ENCODE data around the gene PID1.

Gene PID1

GRCh38 chr2:229273723-229274338 is 2.7 kb upstream of the PID1 start:
- H3K4me1 Mint-ChIP-seq, result no peaks in the 10 kb centered on the region
- no peaks in the 10 kb centered on the region for H3K36me3 Mint-ChIP-seq
- no peak for DNase-seq (ENCODE audit: low spot score in 2 of 2)
- H3K27ac Mint-ChIP-seq, result no peak overlapping the region
- no peak for ATAC-seq (ENCODE audit: low read depth)
- H3K4me3 Mint-ChIP-seq, result no peak overlapping the region
- peaks cover 12% of the 10 kb centered on the region for H3K27me3 Mint-ChIP-seq
- peaks cover 3% of the 10 kb centered on the region for H3K9me3 Mint-ChIP-seq

- H3K9me3 Mint-ChIP-seq, result peaks cover 3% of the 10 kb centered on the region
- ATAC-seq (ENCODE audit: low read depth), result no peak
- H3K27ac Mint-ChIP-seq, result no peak overlapping the region
- H3K4me1 Mint-ChIP-seq, result no peaks in the 10 kb centered on the region
- H3K4me3 Mint-ChIP-seq, result no peak overlapping the region
- no peak for DNase-seq (ENCODE audit: low spot score in 2 of 2)
- H3K36me3 Mint-ChIP-seq, result no peaks in the 10 kb centered on the region
- H3K27me3 Mint-ChIP-seq, result peaks cover 12% of the 10 kb centered on the region
These were observed 2.1 kb upstream of the PID1 start for GRCh38 chr2:229273006-229273722.

- Mint-ChIP-seq H3K9me3 (no peaks in the 10 kb centered on the region), H3K27ac (no peak overlapping the region), H3K4me1 (no peaks in the 10 kb centered on the region), H3K27me3 (peaks cover 11% of the 10 kb centered on the region), H3K36me3 (no peaks in the 10 kb centered on the region), H3K4me3 (no peak overlapping the region)
- no peak for DNase-seq (ENCODE audit: low spot score in 2 of 2)
- no peak for ATAC-seq (ENCODE audit: low read depth)
These were observed 1.1 kb downstream of the PID1 start for GRCh38 chr2:229269941-229270340.

GRCh38 chr2:229269146-229269545 is 1.9 kb downstream of the PID1 start:
- Mint-ChIP-seq H3K27me3 (peaks cover 11% of the 10 kb centered on the region), H3K4me3 (no peak overlapping the region), H3K4me1 (no peaks in the 10 kb centered on the region), H3K36me3 (no peaks in the 10 kb centered on the region), H3K27ac (no peak overlapping the region), H3K9me3 (no peaks in the 10 kb centered on the region)
- no peak for DNase-seq (ENCODE audit: low spot score in 2 of 2)
- ATAC-seq (ENCODE audit: low read depth), result no peak

- Mint-ChIP-seq H3K9me3 (no peaks in the 10 kb centered on the region), H3K36me3 (no peaks in the 10 kb centered on the region), H3K4me3 (no peak overlapping the region), H3K27me3 (peaks cover 11% of the 10 kb centered on the region), H3K27ac (no peak overlapping the region), H3K4me1 (no peaks in the 10 kb centered on the region)
- DNase-seq (ENCODE audit: low spot score in 2 of 2) (no peak), ATAC-seq (ENCODE audit: low read depth) (no peak)
These were observed 2.5 kb downstream of the PID1 start for GRCh38 chr2:229268626-229269025.

GRCh38 chr2:229267080-229267479 is 4.0 kb downstream of the PID1 start:
- H3K36me3 Mint-ChIP-seq, result no peaks in the 10 kb centered on the region
- DNase-seq (ENCODE audit: low spot score in 2 of 2), result no peak
- H3K9me3 Mint-ChIP-seq, result no peaks in the 10 kb centered on the region
- no peak overlapping the region for H3K27ac Mint-ChIP-seq
- H3K4me1 Mint-ChIP-seq, result no peaks in the 10 kb centered on the region
- no peak for ATAC-seq (ENCODE audit: low read depth)
- no peak overlapping the region for H3K4me3 Mint-ChIP-seq
- peaks cover 6% of the 10 kb centered on the region for H3K27me3 Mint-ChIP-seq

GRCh38 chr2:229265727-229266126 is 5.4 kb downstream of the PID1 start:
- H3K36me3 Mint-ChIP-seq, result no peaks in the 10 kb centered on the region
- H3K27ac Mint-ChIP-seq, result no peak overlapping the region
- H3K4me3 Mint-ChIP-seq, result no peak overlapping the region

GRCh38 chr2:229261599-229261998 is 9.5 kb downstream of the PID1 start:
- DNase-seq (ENCODE audit: low spot score in 2 of 2) (no peak), ATAC-seq (ENCODE audit: low read depth) (no peak)
- Mint-ChIP-seq H3K36me3 (no peaks in the 10 kb centered on the region), H3K27me3 (peaks cover 1% of the 10 kb centered on the region), H3K9me3 (no peaks in the 10 kb centered on the region), H3K4me3 (no peak overlapping the region), H3K4me1 (no peaks in the 10 kb centered on the region), H3K27ac (no peak overlapping the region)

More at GRCh38 chr2:229265727-229266126, 5.4 kb downstream of the PID1 start:
- peaks cover 3% of the 10 kb centered on the region for H3K27me3 Mint-ChIP-seq
- H3K4me1 Mint-ChIP-seq, result no peaks in the 10 kb centered on the region
- DNase-seq (ENCODE audit: low spot score in 2 of 2) (no peak), ATAC-seq (ENCODE audit: low read depth) (no peak)
- H3K9me3 Mint-ChIP-seq, result no peaks in the 10 kb centered on the region

GRCh38 chr2:229261076-229261475 is 10.0 kb downstream of the PID1 start:
- Mint-ChIP-seq H3K27ac (no peak overlapping the region), H3K4me3 (no peak overlapping the region), H3K36me3 (no peaks in the 10 kb centered on the region), H3K27me3 (peaks cover 1% of the 10 kb centered on the region), H3K9me3 (no peaks in the 10 kb centered on the region), H3K4me1 (no peaks in the 10 kb centered on the region)
- DNase-seq (ENCODE audit: low spot score in 2 of 2) (no peak), ATAC-seq (ENCODE audit: low read depth) (no peak)

- no peak overlapping the region for H3K4me3 Mint-ChIP-seq
- no peaks in the 10 kb centered on the region for H3K4me1 Mint-ChIP-seq
- ATAC-seq (ENCODE audit: low read depth), result no peak
- no peak for DNase-seq (ENCODE audit: low spot score in 2 of 2)
- H3K27me3 Mint-ChIP-seq, result peaks cover 1% of the 10 kb centered on the region
- peaks cover 3% of the 10 kb centered on the region for H3K9me3 Mint-ChIP-seq
- H3K27ac Mint-ChIP-seq, result no peak overlapping the region
- H3K36me3 Mint-ChIP-seq, result no peaks in the 10 kb centered on the region
These were observed 13.1 kb downstream of the PID1 start for GRCh38 chr2:229257985-229258384.

GRCh38 chr2:229256376-229256775 is 14.7 kb downstream of the PID1 start:
- Mint-ChIP-seq H3K4me3 (no peak overlapping the region), H3K36me3 (no peaks in the 10 kb centered on the region)
- no peak for DNase-seq (ENCODE audit: low spot score in 2 of 2)

GRCh38 chr2:229254206-229254605 is 16.9 kb downstream of the PID1 start:
- peaks cover 1% of the 10 kb centered on the region for H3K27me3 Mint-ChIP-seq
- no peaks in the 10 kb centered on the region for H3K36me3 Mint-ChIP-seq
- H3K9me3 Mint-ChIP-seq, result peaks cover 3% of the 10 kb centered on the region
- no peak overlapping the region for H3K4me3 Mint-ChIP-seq
- ATAC-seq (ENCODE audit: low read depth) (no peak), DNase-seq (ENCODE audit: low spot score in 2 of 2) (no peak)
- H3K4me1 Mint-ChIP-seq, result no peaks in the 10 kb centered on the region
- H3K27ac Mint-ChIP-seq, result no peak overlapping the region

More at GRCh38 chr2:229256376-229256775, 14.7 kb downstream of the PID1 start:
- peaks cover 3% of the 10 kb centered on the region for H3K9me3 Mint-ChIP-seq
- no peak for ATAC-seq (ENCODE audit: low read depth)
- H3K4me1 Mint-ChIP-seq, result no peaks in the 10 kb centered on the region
- no peak overlapping the region for H3K27ac Mint-ChIP-seq
- H3K27me3 Mint-ChIP-seq, result peaks cover 1% of the 10 kb centered on the region

GRCh38 chr2:229252996-229253395 is 18.1 kb downstream of the PID1 start:
- H3K27me3 Mint-ChIP-seq, result peaks cover 1% of the 10 kb centered on the region
- H3K4me1 Mint-ChIP-seq, result no peaks in the 10 kb centered on the region
- H3K27ac Mint-ChIP-seq, result no peak overlapping the region
- ATAC-seq (ENCODE audit: low read depth) (no peak), DNase-seq (ENCODE audit: low spot score in 2 of 2) (no peak)
- no peaks in the 10 kb centered on the region for H3K36me3 Mint-ChIP-seq
- H3K4me3 Mint-ChIP-seq, result no peak overlapping the region
- H3K9me3 Mint-ChIP-seq, result peaks cover 3% of the 10 kb centered on the region

GRCh38 chr2:229252280-229252679 is 18.8 kb downstream of the PID1 start:
- ATAC-seq (ENCODE audit: low read depth), result no peak
- Mint-ChIP-seq H3K4me1 (no peaks in the 10 kb centered on the region), H3K9me3 (peaks cover 5% of the 10 kb centered on the region), H3K36me3 (no peaks in the 10 kb centered on the region), H3K4me3 (no peak overlapping the region), H3K27me3 (peaks cover 1% of the 10 kb centered on the region), H3K27ac (no peak overlapping the region)
- DNase-seq (ENCODE audit: low spot score in 2 of 2), result no peak

- H3K4me3 Mint-ChIP-seq, result no peak overlapping the region
- ATAC-seq (ENCODE audit: low read depth), result no peak
- no peaks in the 10 kb centered on the region for H3K36me3 Mint-ChIP-seq
- H3K4me1 Mint-ChIP-seq, result no peaks in the 10 kb centered on the region
- no peak for DNase-seq (ENCODE audit: low spot score in 2 of 2)
- no peak overlapping the region for H3K27ac Mint-ChIP-seq
- H3K9me3 Mint-ChIP-seq, result peaks cover 5% of the 10 kb centered on the region
- H3K27me3 Mint-ChIP-seq, result no peaks in the 10 kb centered on the region
These were observed 21.6 kb downstream of the PID1 start for GRCh38 chr2:229249536-229249935.
